ENCODE results near the gene MFAP2.

DNA sequence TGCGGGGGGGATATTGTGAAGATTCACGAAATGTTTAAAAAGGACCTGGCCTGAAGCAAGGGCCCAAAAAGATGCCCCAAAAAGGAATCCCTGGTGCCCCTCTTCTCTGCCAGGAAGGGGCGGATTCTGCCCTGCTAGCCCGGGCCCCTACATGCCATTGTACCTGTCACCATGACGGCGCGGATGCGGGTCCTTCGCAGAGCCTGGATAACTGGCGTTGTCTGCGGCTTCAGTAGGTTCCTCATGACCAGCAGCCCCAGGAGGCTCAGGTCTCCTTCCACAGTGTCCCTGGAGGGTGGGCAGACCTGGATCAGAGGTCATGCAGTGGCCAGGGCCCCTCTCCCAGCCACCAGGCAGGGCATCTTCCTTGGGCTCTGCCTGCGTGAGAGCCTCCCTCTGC lies 11.2 kb upstream of the MFAP2 start:
- TF ChIP-seq, protein P1, sequence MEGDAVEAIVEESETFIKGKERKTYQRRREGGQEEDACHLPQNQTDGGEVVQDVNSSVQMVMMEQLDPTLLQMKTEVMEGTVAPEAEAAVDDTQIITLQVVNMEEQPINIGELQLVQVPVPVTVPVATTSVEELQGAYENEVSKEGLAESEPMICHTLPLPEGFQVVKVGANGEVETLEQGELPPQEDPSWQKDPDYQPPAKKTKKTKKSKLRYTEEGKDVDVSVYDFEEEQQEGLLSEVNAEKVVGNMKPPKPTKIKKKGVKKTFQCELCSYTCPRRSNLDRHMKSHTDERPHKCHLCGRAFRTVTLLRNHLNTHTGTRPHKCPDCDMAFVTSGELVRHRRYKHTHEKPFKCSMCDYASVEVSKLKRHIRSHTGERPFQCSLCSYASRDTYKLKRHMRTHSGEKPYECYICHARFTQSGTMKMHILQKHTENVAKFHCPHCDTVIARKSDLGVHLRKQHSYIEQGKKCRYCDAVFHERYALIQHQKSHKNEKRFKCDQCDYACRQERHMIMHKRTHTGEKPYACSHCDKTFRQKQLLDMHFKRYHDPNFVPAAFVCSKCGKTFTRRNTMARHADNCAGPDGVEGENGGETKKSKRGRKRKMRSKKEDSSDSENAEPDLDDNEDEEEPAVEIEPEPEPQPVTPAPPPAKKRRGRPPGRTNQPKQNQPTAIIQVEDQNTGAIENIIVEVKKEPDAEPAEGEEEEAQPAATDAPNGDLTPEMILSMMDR (IDR thresholded peaks at IDR 0.05) = no peak
- TF ChIP-seq, protein P2, sequence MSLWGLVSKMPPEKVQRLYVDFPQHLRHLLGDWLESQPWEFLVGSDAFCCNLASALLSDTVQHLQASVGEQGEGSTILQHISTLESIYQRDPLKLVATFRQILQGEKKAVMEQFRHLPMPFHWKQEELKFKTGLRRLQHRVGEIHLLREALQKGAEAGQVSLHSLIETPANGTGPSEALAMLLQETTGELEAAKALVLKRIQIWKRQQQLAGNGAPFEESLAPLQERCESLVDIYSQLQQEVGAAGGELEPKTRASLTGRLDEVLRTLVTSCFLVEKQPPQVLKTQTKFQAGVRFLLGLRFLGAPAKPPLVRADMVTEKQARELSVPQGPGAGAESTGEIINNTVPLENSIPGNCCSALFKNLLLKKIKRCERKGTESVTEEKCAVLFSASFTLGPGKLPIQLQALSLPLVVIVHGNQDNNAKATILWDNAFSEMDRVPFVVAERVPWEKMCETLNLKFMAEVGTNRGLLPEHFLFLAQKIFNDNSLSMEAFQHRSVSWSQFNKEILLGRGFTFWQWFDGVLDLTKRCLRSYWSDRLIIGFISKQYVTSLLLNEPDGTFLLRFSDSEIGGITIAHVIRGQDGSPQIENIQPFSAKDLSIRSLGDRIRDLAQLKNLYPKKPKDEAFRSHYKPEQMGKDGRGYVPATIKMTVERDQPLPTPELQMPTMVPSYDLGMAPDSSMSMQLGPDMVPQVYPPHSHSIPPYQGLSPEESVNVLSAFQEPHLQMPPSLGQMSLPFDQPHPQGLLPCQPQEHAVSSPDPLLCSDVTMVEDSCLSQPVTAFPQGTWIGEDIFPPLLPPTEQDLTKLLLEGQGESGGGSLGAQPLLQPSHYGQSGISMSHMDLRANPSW (CRISPR knock-in tag; conservative IDR thresholded peaks at IDR 0.05; ENCODE audit: low read depth) = no peak
